Neural crest cell (in vitro differentiated cells): ENCODE data around the gene PECR. TPM values are rescaled to one million over a fixed set of nuclear protein-coding genes. Genes with fewer than 3 reads are reported as not detected.
"Not testable (repeated sequence)": the region's sequence is repeated elsewhere in the genome, so short reads cannot be mapped to it uniquely, and the experiment has no call there.

ENCODE experiments used
- DNase-seq: peaks from one replicate; pipeline ENCODE4 v3.0.0; 2021; ENCODE audit warnings: low read depth, mixed read lengths, low spot score
- H3K27ac Mint-ChIP-seq: one replicate; pipeline ENCODE4 v1.8.0; 2021; ENCODE audit warnings: mild to moderate bottlenecking, mixed read lengths; ENCODE audit not compliant: unreplicated experiment
- H3K27me3 Mint-ChIP-seq: 2 replicates; pipeline ENCODE4 v1.8.0; 2021; ENCODE audit warnings: low read depth, mild to moderate bottlenecking, mixed read lengths
- H3K36me3 Mint-ChIP-seq: 2 replicates; pipeline ENCODE4 v1.8.0; 2021; ENCODE audit warnings: low read depth, mild to moderate bottlenecking, mixed read lengths
- H3K4me1 Mint-ChIP-seq: 2 replicates; pipeline ENCODE4 v1.8.0; 2021; ENCODE audit warnings: mixed read lengths
- H3K4me3 Mint-ChIP-seq: one replicate; pipeline ENCODE4 v1.8.0; 2021; ENCODE audit warnings: mild to moderate bottlenecking, mixed read lengths
- H3K9me3 Mint-ChIP-seq: 2 replicates; pipeline ENCODE4 v1.8.0; 2021; ENCODE audit warnings: mixed read lengths
- CTCF ChIP-seq: fragments of 200-600 bp; sonication (generic); conservative IDR thresholded peaks from 2 replicates; pipeline ENCODE4 v1.5.0; 2021; ENCODE audit warnings: antibody characterized with exemption, mild to moderate bottlenecking
- total RNA-seq: library from RNA; stranded (reverse); gene quantifications from 2 replicates; pipeline ENCODE4 v1.2.1, GENCODE V29; 2021

PECR gene
- total RNA-seq, 1 donor from 2014 or later: 18.2 TPM

GRCh38 chr2:216001216-216002100 is 80.2 kb downstream of the PECR start:
- no peak for DNase-seq
- Mint-ChIP-seq H3K9me3 (peaks cover 3% of the 10 kb centered on the region), H3K27me3 (no peaks in the 10 kb centered on the region), H3K4me3 (no peak overlapping the region), H3K27ac (no peak overlapping the region), H3K36me3 (no peaks in the 10 kb centered on the region), H3K4me1 (peaks cover 27% of the 10 kb centered on the region)
- TF ChIP-seq CTCF: no peak

- peaks cover 14% of the 10 kb centered on the region for H3K4me1 Mint-ChIP-seq
- TF ChIP-seq CTCF: no peak
- no peaks in the 10 kb centered on the region for H3K9me3 Mint-ChIP-seq
- H3K36me3 Mint-ChIP-seq: peaks cover 8% of the 10 kb centered on the region
- no peak overlapping the region for H3K4me3 Mint-ChIP-seq
- no peaks in the 10 kb centered on the region for H3K27me3 Mint-ChIP-seq
- H3K27ac Mint-ChIP-seq: no peak overlapping the region
- DNase-seq: no peak
Measured at GRCh38 chr2:215998636-215999035, 83.0 kb downstream of the PECR start.

GRCh38 chr2:215997219-215997618 is 84.4 kb downstream of the PECR start:
- Mint-ChIP-seq H3K36me3 (peaks cover 20% of the 10 kb centered on the region), H3K4me3 (no peak overlapping the region), H3K27me3 (no peaks in the 10 kb centered on the region), H3K9me3 (peaks cover 6% of the 10 kb centered on the region), H3K27ac (no peak overlapping the region), H3K4me1 (peaks cover 7% of the 10 kb centered on the region)
- no peak for DNase-seq
- no peak for TF ChIP-seq CTCF

GRCh38 chr2:215994911-215995310 is 86.7 kb downstream of the PECR start:
- Mint-ChIP-seq H3K36me3 (peaks cover 44% of the 10 kb centered on the region), H3K9me3 (peaks cover 20% of the 10 kb centered on the region), H3K27me3 (no peaks in the 10 kb centered on the region), H3K4me1 (peaks cover 5% of the 10 kb centered on the region), H3K27ac (no peak overlapping the region), H3K4me3 (no peak overlapping the region)
- TF ChIP-seq CTCF: no peak
- no peak for DNase-seq

- DNase-seq, H3K4me3 Mint-ChIP-seq, H3K4me1 Mint-ChIP-seq, H3K27me3 Mint-ChIP-seq, H3K27ac Mint-ChIP-seq: not testable (repeated sequence)
- H3K9me3 Mint-ChIP-seq: peaks cover 38% of the 10 kb centered on the region
- peaks cover 70% of the 10 kb centered on the region for H3K36me3 Mint-ChIP-seq
Measured at GRCh38 chr2:215988556-215989207, 92.9 kb downstream of the PECR start.

Other genes with a start within 250 kb of the PECR start
- 9.1 and 10.4 TPM in 2 replicates for gene MREG, start 68.3 kb downstream of the PECR start, total RNA-seq
- 29.7 and 34.8 TPM in 2 replicates for gene TMEM169, start 110 bp upstream of the PECR start, total RNA-seq
- gene XRCC5, start 27.5 kb upstream of the PECR start, total RNA-seq: 508 and 524 TPM in 2 replicates